ENCODE measurements around the gene RALA. TPM values are rescaled to one million over a fixed set of nuclear protein-coding genes. Genes with fewer than 3 reads are reported as not detected.

RALA gene
- total RNA-seq, 2 experiments from 2014 or later, result 24.5 to 27.5 TPM

GRCh38 chr7:39650676-39651075 lies 27.3 kb downstream of the RALA start:
- no peak for ATAC-seq (ENCODE audit: poor library complexity)
- Mint-ChIP-seq H3K27me3 (no peaks in the 10 kb centered on the region), H3K4me1 (ENCODE audit: low read depth) (peaks cover 54% of the 10 kb centered on the region), H3K4me3 (no peak overlapping the region), H3K9me3 (no peaks in the 10 kb centered on the region), H3K36me3 (ENCODE audit: low read depth) (peaks cover 59% of the 10 kb centered on the region), H3K27ac (no peak overlapping the region)
- H3K9me3 ChIP-seq (ENCODE audit: control insufficient read depth in 1 of 2, insufficient read depth in 1 of 2, low read length in 2 of 2), result peaks cover 0 to 5% of the 10 kb centered on the region in 2 experiments
- no peak overlapping the region for H3K27ac ChIP-seq (ENCODE audit: low read depth in 1 of 2, low read length in 2 of 2)
- H3K4me3 ChIP-seq (ENCODE audit: low read length), result no peak overlapping the region
- POLR2A ChIA-PET, result no interaction called here
- H3K27me3 ChIP-seq (ENCODE audit: control insufficient read depth in 1 of 2, insufficient read depth in 2 of 2, low read length in 2 of 2), result no peaks in the 10 kb centered on the region
- no peak for DNase-seq
- no peaks in the 10 kb centered on the region for H3K36me3 ChIP-seq (ENCODE audit: insufficient read depth, low read length)
- intact Hi-C loops (cut with DNase I, micrococcal nuclease), result no loop called here
- CTCF ChIA-PET, result interaction anchor here (1.2 kb wide), 1 partner anchor 13 kb away, joined by 3 read pairs; no protein-coding TSS in a partner anchor
- no peaks in the 10 kb centered on the region for H3K4me1 ChIP-seq (ENCODE audit: insufficient read depth, low read length)
- no peak for TF ChIP-seq CTCF (IDR thresholded peaks at IDR 0.05)

- Mint-ChIP-seq H3K4me3 (no peak overlapping the region), H3K27ac (no peak overlapping the region), H3K36me3 (ENCODE audit: low read depth) (peaks cover 65% of the 10 kb centered on the region), H3K4me1 (ENCODE audit: low read depth) (peaks cover 54% of the 10 kb centered on the region), H3K27me3 (no peaks in the 10 kb centered on the region), H3K9me3 (no peaks in the 10 kb centered on the region)
- no peak overlapping the region for H3K27ac ChIP-seq (ENCODE audit: low read depth in 1 of 2, low read length in 2 of 2)
- no peak overlapping the region for H3K4me3 ChIP-seq (ENCODE audit: low read length)
- ChIA-PET CTCF (interaction anchor here (1.2 kb wide), 1 partner anchor 14 kb away, joined by 3 read pairs; no protein-coding TSS in a partner anchor), POLR2A (no interaction called here)
- intact Hi-C loops (cut with DNase I, micrococcal nuclease), result no loop called here
- no peak for ATAC-seq (ENCODE audit: poor library complexity)
- H3K9me3 ChIP-seq (ENCODE audit: control insufficient read depth in 1 of 2, insufficient read depth in 1 of 2, low read length in 2 of 2), result peaks cover 0 to 5% of the 10 kb centered on the region in 2 experiments
- no peak for TF ChIP-seq CTCF (IDR thresholded peaks at IDR 0.05)
- H3K36me3 ChIP-seq (ENCODE audit: insufficient read depth, low read length), result no peaks in the 10 kb centered on the region
- no peaks in the 10 kb centered on the region for H3K27me3 ChIP-seq (ENCODE audit: control insufficient read depth in 1 of 2, insufficient read depth in 2 of 2, low read length in 2 of 2)
- no peak for DNase-seq
- H3K4me1 ChIP-seq (ENCODE audit: insufficient read depth, low read length), result no peaks in the 10 kb centered on the region
Observed at GRCh38 chr7:39651265-39651664, 27.9 kb downstream of the RALA start.

- DNase-seq (no peak), ATAC-seq (ENCODE audit: poor library complexity) (no peak)
- ChIA-PET CTCF (no interaction called here), POLR2A (no interaction called here)
- Histone ChIP-seq H3K27me3 (ENCODE audit: control insufficient read depth in 1 of 2, insufficient read depth in 2 of 2, low read length in 2 of 2) (no peaks in the 10 kb centered on the region), H3K36me3 (ENCODE audit: insufficient read depth, low read length) (peaks cover 4% of the 10 kb centered on the region), H3K4me3 (ENCODE audit: low read length) (no peak overlapping the region), H3K9me3 (ENCODE audit: control insufficient read depth in 1 of 2, insufficient read depth in 1 of 2, low read length in 2 of 2) (peaks cover 0 to 5% of the 10 kb centered on the region in 2 experiments), H3K4me1 (ENCODE audit: insufficient read depth, low read length) (no peaks in the 10 kb centered on the region), H3K27ac (ENCODE audit: low read depth in 1 of 2, low read length in 2 of 2) (no peak overlapping the region)
- Mint-ChIP-seq H3K27ac (no peak overlapping the region), H3K9me3 (no peaks in the 10 kb centered on the region), H3K4me3 (no peak overlapping the region), H3K4me1 (ENCODE audit: low read depth) (peaks cover 41% of the 10 kb centered on the region), H3K36me3 (ENCODE audit: low read depth) (peaks cover 66% of the 10 kb centered on the region), H3K27me3 (no peaks in the 10 kb centered on the region)
- TF ChIP-seq CTCF (IDR thresholded peaks at IDR 0.05), result no peak
- intact Hi-C loops (cut with DNase I, micrococcal nuclease), result no loop called here
Observed at GRCh38 chr7:39656415-39656814, 33.0 kb downstream of the RALA start.
